Endodermal cell (in vitro differentiated cells): ENCODE measurements around the gene DPP3. TPM values are rescaled to one million over a fixed set of nuclear protein-coding genes. Genes with fewer than 3 reads are reported as not detected.
"Not testable (repeated sequence)": the region's sequence is repeated elsewhere in the genome, so short reads cannot be mapped to it uniquely, and the experiment has no call there.

Experiments
- DNase-seq: peaks from one replicate; pipeline ENCODE4 v3.0.0-alpha.2; 2017
- H3K27ac ChIP-seq: 2 replicates; pipeline ENCODE4 v1.5.1; 2013; ENCODE audit warnings: mild to moderate bottlenecking, low read depth, low read length, moderate library complexity
- H3K27me3 ChIP-seq: 2 replicates; pipeline ENCODE4 v1.6.1; 2013; ENCODE audit warnings: mild to moderate bottlenecking, low read length, moderate library complexity; ENCODE audit not compliant: insufficient read depth, control insufficient read depth, poor library complexity, severe bottlenecking
- H3K36me3 ChIP-seq: 2 replicates; pipeline ENCODE4 v1.7.0; 2013; ENCODE audit warnings: mild to moderate bottlenecking, low read length, moderate library complexity; ENCODE audit not compliant: control insufficient read depth, insufficient read depth
- H3K4me1 ChIP-seq: one replicate; pipeline ENCODE4 v1.7.0; 2013; ENCODE audit warnings: low read length; ENCODE audit not compliant: control insufficient read depth, insufficient read depth
- H3K4me3 ChIP-seq: 2 replicates; pipeline ENCODE4 v1.5.1; 2013; ENCODE audit warnings: mild to moderate bottlenecking, low read length, moderate library complexity
- H3K9ac ChIP-seq: 2 replicates; pipeline ENCODE4 v1.6.1; 2013; ENCODE audit warnings: mild to moderate bottlenecking, low read length, moderate library complexity; ENCODE audit not compliant: poor library complexity, severe bottlenecking; ENCODE audit errors: extremely low read depth
- H3K9me3 ChIP-seq: 2 replicates; pipeline ENCODE4 v1.6.1; 2013; ENCODE audit warnings: mild to moderate bottlenecking, low read length, moderate library complexity; ENCODE audit not compliant: control insufficient read depth
- H3K27ac Mint-ChIP-seq: 2 replicates; pipeline ENCODE4 v1.8.0; 2020; ENCODE audit warnings: mixed read lengths
- H3K27me3 Mint-ChIP-seq: 2 replicates; pipeline ENCODE4 v1.8.0; 2021; ENCODE audit warnings: mild to moderate bottlenecking, mixed read lengths; ENCODE audit not compliant: insufficient read depth
- H3K36me3 Mint-ChIP-seq: 2 replicates; pipeline ENCODE4 v1.8.0; 2020; ENCODE audit warnings: low read depth, mixed read lengths
- H3K4me1 Mint-ChIP-seq: 2 replicates; pipeline ENCODE4 v1.8.0; 2020; ENCODE audit warnings: mixed read lengths
- H3K4me3 Mint-ChIP-seq: 2 replicates; pipeline ENCODE4 v1.8.0; 2020; ENCODE audit warnings: mild to moderate bottlenecking, moderate library complexity, mixed read lengths
- H3K9me3 Mint-ChIP-seq: 2 replicates; pipeline ENCODE4 v1.8.0; 2020; ENCODE audit warnings: mild to moderate bottlenecking, mixed read lengths
- CTCF ChIP-seq: fragments of 200-600 bp; sonication (generic); conservative IDR thresholded peaks from 2 replicates; pipeline ENCODE4 v1.5.0; 2021; ENCODE audit warnings: antibody characterized with exemption, mild to moderate bottlenecking
- WGBS, 2 experiments: methylation state at CpG; one replicate each; pipeline versions ENCODE4 v1.1.5 to v1.1.7; 2013; ENCODE audit warnings: missing lambda C conversion rate in 2 of 2, mixed read lengths in 1 of 2; ENCODE audit not compliant: insufficient coverage in 1 of 2, insufficient read length in 1 of 2; 5-methylcytosine and 5-hydroxymethylcytosine counted together
- total RNA-seq, 2 donors: library from RNA; stranded (reverse); fragmentation: NEBNext Ultra II Directional in 1 of 2; extraction: Animal tissue kit (Norgen Biotek cat#: 25700) in 1 of 2; gene quantifications; 2 replicates in 1 of 2; 3 replicates in 1 of 2; pipeline ENCODE4 v1.2.1, GENCODE V29; 2021

DPP3 gene
- total RNA-seq, 2 donors from 2014 or later: 84.8 to 86.3 TPM

GRCh38 chr11:66432597-66432996 is 47.6 kb upstream of the DPP3 start:
- Mint-ChIP-seq H3K27ac (no peak overlapping the region), H3K36me3 (peaks cover 31% of the 10 kb centered on the region), H3K4me1 (no peaks in the 10 kb centered on the region), H3K9me3 (no peaks in the 10 kb centered on the region), H3K27me3 (peaks cover 2% of the 10 kb centered on the region), H3K4me3 (no peak overlapping the region)
- 77 to 87% methylated on average over 7 of the region's 7 CpGs for WGBS, 2 experiments
- H3K27me3 ChIP-seq: no peaks in the 10 kb centered on the region
- TF ChIP-seq CTCF: no peak
- H3K4me1 ChIP-seq: no peaks in the 10 kb centered on the region
- no peak for DNase-seq
- H3K9me3 ChIP-seq: no peaks in the 10 kb centered on the region
- no peak overlapping the region for H3K9ac ChIP-seq
- H3K27ac ChIP-seq: no peak overlapping the region
- peaks cover 32% of the 10 kb centered on the region for H3K36me3 ChIP-seq
- no peak overlapping the region for H3K4me3 ChIP-seq

- Histone ChIP-seq H3K4me3 (peak overlapping the region; percentile 96), H3K9ac (peak overlapping the region; percentile 85), H3K27ac (no peak overlapping the region), H3K4me1 (no peaks in the 10 kb centered on the region), H3K27me3 (no peaks in the 10 kb centered on the region), H3K9me3 (peaks cover under 1% of the 10 kb centered on the region), H3K36me3 (peaks cover 28% of the 10 kb centered on the region)
- peak overlapping the region; percentile 89 for H3K4me3 Mint-ChIP-seq
- H3K27me3 Mint-ChIP-seq: peaks cover under 1% of the 10 kb centered on the region
- H3K4me1 Mint-ChIP-seq: peaks cover 7% of the 10 kb centered on the region
- no peak for TF ChIP-seq CTCF
- DNase-seq: no peak
- H3K9me3 Mint-ChIP-seq: peaks cover 17% of the 10 kb centered on the region
- peaks cover 26% of the 10 kb centered on the region for H3K36me3 Mint-ChIP-seq
- WGBS, 2 experiments: 8 to 40% methylated on average over 2 to 12 of the region's 12 CpGs
- H3K27ac Mint-ChIP-seq: peak overlapping the region; percentile 100
Measured at GRCh38 chr11:66437979-66438503, 42.2 kb upstream of the DPP3 start.

DNA sequence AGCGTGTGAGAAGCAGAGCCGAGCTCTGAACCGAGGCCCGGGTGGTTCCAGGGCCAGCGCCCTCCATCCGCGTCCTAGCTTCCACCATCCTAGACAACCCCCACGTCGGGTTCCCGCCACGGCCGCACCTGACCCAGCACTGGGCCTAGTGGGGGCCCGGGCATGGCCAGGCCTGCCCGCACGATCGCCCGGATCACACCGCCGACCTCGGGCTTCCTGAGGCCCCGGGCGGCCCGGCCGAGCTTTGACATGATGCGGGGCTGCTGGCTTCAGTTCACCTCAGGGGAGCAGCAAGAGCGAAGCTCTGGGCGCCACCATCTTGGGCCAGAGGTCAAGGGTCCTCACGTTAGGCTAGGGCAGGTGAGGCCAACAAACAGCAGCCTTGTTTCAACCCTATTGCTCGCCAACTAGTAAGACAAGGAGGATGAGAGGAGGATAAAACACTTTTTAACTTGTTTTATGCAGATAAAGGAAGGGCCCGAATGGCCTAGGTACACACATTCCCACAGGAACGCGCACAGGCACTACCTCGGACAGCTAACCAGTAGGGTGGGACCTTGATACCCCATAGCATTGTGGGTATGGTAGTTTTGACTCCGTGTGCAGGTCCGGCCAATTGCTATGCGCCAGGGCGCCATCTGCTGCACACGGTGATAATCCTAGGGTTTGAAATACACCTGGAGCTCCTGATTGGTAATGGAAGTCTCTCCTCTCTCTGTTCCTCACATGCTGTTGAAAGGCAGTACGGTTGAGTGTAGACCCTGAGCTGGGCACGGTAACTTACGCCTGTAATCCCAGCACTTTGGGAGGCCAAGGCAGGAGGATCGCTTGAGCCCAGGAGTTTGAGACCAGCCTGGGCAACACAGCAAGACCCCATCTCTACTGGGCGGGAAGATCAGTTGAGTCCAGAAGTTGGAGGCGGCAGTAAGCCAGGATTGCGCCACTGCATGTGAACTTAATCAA is 41.4 kb upstream of the DPP3 start, which contains the start of gene MRPL11:
Gene MRPL11, minus strand, starts transcription at position 345 of the 963 bp plus-strand sequence. Its CDS starts 94 bp downstream, at position 251.
- Mint-ChIP-seq H3K9me3 (peaks cover 24% of the 10 kb centered on the region), H3K27me3 (peaks cover 3% of the 10 kb centered on the region), H3K4me3 (peak within 1 kb of the TSS; percentile 89), H3K4me1 (peaks cover 7% of the 10 kb centered on the region), H3K36me3 (peaks cover 24% of the 10 kb centered on the region), H3K27ac (peak within 1 kb of the TSS; percentile 100)
- DNase-seq: peak; percentile 98
- Histone ChIP-seq H3K27me3 (no peaks in the 10 kb centered on the region), H3K36me3 (peaks cover 26% of the 10 kb centered on the region), H3K9ac (peak within 1 kb of the TSS; percentile 85), H3K9me3 (peaks cover 8% of the 10 kb centered on the region), H3K4me3 (peak within 1 kb of the TSS; percentile 96), H3K27ac (peak within 1 kb of the TSS; percentile 85), H3K4me1 (no peaks in the 10 kb centered on the region)
- TF ChIP-seq CTCF: peak; percentile 72
- 10 to 13% methylated on average over 22 to 45 of the region's 45 CpGs for WGBS, 2 experiments

DNA sequence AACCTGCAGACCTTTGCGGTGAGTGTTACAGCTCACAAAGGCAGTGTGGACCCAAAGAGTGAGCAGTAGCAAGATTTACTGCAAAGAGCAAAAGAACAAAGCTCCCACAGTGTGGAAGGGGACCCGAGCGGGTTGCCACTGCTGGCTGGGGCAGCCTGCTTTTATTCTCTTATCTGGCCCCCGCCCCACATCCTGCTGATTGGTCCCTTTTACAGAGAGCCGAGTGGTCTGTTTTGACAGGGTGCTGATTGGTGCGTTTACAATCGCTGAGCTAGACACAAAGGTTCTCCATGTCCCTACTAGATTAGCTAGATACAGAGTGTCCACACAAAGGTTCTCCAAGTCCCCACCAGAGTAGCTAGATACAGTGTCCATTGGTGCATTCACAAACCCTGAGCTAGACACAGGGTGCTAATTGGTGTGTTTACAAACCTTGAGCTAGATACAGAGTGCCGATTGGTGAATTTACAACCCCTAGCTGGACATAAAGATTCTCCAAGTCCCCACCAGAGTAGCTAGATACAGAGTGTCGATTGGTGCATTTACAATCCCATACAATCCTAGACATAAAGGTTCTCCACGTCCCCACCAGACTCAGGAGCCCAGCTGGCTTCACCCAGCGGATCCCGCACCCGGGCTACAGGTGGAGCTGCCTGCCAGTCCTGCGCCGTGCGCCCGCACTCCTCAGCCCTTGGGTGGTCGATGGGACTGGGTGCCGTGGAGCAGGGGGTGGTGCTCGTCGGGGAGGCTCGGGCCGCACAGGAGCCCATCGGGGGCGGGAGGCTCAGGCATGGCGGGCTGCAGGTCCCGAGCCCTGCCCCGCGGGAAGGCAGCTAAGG is 39.9 kb upstream of the DPP3 start:
- H3K27me3 Mint-ChIP-seq, H3K4me1 ChIP-seq, H3K4me1 Mint-ChIP-seq, H3K27ac Mint-ChIP-seq, H3K9ac ChIP-seq, H3K27me3 ChIP-seq, H3K4me3 Mint-ChIP-seq, H3K4me3 ChIP-seq, H3K27ac ChIP-seq, DNase-seq: not testable (repeated sequence)
- peaks cover 19% of the 10 kb centered on the region for H3K36me3 ChIP-seq
- WGBS, 2 experiments: 91 to 95% methylated on average over 9 to 29 of the region's 29 CpGs
- peaks cover 18% of the 10 kb centered on the region for H3K9me3 ChIP-seq
- H3K9me3 Mint-ChIP-seq: peaks cover 32% of the 10 kb centered on the region
- peaks cover 17% of the 10 kb centered on the region for H3K36me3 Mint-ChIP-seq
